Measurements from ENCODE around the gene SETD4.

The SETD4 gene

DNA sequence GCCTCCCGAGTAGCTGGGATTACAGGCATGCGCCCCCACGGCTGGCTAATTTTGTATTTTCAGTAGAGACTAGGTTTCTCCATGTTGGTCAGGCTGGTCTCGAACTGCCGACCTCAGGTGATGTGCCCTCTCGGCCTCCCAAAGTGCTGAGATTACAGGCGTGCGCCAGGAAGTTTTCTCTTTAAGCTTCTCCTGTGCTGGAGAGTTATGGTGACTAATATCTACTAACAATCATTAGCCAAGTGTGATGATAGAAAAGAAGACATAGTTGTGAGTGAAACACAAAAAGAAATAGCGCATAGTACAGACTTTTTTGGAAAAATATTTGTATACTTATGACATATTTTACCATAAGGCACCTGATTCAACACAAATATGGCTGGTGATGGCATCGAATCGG, 56.5 kb downstream of the SETD4 start:
- no peak for DNase-seq

DNA sequence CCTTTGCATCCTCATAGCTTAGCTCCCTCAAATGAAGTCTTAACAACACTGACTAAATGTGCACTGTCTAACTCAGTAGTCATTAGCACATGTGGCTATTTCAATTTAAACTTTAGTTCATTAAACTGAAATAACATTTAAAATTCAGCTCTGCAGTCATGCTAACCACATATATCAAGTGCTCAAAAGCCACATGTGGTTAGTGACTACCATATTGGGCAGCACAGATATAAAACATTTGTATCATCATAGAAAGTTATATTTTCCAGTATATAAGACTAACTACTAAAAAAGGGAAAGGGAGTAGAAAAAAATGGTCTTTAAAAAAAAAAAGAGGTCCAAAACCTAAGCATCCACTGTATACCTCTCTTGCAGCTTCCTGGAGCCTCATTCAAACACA, 64.1 kb downstream of the SETD4 start:
- no peak for DNase-seq

DNA sequence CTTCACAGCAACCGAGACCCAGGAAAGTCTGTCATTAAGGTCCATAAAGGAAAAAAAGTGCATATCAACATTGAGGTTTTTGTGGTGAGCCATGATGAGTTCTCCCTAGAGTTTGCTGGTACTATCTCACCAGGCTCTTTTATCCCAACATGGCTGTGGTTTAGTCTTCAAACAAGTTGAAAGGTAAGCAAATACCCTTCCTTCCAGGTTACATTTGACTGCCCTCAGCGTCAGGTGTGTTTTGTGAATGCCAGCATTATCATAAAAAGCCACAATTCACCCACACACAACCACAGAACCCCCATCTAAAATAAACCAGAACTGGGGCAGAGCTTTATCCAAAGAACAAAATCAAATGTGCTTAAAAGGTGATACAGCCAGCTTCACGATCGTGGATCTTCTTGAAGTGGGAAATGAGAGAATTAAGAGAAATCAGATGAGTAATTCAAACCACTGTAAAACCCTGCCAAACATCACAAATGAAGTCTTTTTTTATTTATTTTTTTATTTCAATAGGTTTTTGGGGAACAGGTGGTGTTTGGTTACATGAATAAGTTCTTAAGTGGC, 64.7 kb downstream of the SETD4 start:
- DNase-seq = peak; percentile 90

DNA sequence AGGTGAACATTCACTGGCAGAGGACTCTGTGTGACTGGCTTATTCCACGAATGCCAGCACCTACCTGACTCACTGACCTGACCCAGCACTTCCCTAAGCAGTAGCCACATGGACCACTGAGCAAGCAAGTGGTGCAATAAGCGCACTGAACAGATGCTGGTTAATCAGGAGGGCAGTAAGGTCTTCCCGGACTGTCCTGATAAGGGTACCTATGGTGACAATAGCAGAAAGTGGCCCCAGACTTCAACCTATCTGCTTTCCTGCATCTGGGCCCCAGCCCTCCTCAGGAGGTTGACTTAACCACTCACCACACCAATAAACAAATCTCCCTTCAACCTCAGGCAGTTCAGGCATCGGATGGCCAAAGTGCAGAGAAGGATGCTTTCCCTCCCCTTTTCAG, 65.7 kb downstream of the SETD4 start:
- DNase-seq = no peak

DNA sequence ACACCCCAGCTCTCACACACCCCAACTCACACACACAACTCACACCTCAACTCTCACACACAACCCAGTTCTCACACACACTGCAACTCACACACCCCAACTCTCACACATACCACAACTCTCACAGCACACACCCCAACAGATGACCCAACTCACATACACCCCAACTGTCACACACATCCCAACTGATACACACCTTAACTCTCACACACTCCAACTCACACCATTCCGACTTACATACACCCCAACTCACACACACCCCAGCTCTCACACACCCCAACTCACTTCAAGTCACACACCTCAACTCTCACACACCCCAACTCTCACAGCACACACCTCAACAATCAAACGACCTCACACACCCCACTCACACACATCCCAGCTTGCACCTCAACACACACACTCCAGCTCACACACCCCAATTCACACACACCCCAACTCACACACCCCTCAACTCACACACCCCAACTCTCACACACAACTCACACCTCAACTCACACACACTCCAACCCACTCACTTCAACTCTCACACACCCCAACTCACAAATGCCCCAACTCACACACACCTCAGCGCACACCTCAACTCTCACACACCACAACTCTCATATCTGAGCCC, 66.3 kb downstream of the SETD4 start:
- DNase-seq = no peak

DNA sequence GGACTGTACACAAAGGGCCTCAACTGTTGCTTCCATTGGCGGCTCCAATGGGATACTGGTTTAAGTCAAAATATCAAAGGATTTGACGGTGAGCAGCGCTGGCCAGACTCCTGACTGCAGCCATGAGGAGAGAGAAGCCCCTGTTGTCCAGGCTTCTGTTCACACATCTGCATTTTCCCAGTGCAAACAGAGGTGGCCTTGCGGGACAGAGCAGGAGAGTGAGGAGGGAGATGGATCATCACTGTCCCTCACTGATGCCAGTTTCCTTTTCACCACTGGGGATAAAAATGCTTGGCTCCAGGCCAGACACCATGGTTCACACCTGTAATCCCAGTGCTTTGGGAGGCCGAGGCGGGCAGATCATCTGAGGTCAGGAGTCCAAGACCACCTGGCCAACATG, 69.2 kb downstream of the SETD4 start:
- DNase-seq = no peak

DNA sequence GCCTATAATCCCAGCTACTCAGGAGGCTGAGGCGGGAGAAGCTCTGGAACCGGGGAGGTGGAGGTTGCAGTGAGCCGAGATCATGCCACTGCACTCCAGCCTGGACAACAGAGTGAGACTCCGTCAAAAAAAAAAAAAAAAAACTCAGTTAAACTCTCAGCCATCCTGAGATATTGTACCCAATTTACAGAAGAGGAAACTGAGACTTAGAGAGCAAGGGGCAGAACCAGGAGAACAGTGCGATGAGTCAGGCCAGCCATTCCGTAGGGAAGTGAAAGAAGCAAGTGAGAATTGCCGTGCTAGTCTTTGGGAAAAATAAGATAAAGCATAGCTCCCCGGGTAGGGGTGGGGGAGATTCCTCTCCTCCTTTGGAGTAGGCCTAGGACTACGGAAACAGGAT, 69.7 kb downstream of the SETD4 start:
- no peak for DNase-seq

DNA sequence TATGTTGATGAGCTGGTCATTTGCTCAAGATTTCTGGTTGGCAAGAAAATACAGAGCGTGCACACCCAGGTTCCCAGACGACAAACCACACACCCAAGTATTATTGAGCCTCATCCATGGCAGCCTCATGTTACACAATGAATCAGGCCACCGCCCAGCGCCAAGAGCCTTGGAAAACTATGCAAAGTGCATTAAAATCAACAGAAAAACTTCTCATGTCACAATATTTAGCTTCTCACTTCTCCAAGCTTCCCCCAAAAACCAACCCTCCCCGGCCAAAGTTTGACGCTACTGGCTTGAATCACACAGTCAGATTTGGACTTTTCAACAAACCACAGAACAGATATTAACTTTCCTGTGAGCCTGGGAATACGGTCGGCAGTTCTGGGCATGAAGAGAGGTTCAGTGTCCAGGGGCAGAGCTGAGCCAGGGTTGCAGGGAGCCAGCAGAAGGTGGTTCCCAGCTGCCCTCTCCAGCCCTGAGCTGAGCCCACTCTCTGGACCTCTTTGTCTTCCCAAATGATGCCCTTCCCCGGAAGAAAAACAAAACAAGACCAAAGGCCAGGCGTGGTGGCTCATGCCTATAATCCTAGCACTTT, 71.1 kb downstream of the SETD4 start:
- DNase-seq = no peak

DNA sequence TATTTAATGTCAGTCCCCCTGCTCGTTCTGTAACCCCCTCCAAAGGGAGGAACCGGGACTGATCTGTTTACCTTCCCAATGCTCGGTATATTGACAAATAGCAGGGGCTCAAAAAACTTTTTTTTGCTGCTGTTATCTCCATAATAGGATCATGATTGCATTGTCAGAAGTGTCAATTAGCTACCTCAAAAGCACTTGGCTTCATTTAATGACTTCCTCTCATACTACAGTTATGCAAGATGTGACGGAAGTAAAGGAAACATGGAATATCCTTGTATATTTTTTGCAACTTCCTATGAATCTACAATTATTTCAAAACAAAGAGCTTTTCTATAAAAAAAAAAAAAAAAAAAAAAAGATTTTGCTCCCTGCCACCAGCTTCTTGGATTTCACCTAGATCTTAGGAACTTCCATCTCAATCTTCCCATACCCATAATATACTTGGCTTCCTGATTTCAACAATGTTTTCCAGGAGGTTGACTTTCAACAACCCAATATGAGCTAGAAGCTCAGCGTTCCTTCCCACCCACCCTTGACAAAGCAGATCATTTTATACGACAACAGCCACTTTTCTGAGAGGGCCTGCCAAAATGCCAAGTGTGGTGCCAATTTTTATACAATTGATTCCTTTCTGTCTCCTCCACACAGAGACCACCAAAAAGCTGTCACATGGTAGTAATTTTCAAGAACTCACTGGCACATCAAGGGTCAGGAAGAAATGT, 71.7 kb downstream of the SETD4 start:
- no peak for DNase-seq

DNA sequence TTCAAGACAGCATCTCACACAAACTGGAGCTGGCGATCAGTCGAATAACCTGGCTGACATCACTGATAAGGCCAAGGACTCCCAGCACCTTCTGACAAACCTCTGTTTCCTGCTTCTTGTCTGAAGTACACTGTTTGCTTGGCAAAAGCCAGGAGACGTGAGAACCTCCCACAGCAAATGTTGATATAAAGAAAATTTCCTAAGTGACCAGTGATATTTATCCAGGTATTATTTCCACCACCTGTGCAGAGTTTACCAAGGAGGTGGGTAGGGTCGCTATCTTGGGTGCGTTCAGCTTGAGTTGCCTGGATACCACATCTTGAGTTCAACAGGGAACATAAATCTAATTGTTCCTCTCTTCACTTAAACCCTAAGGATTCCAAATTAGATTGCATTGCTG, 72.9 kb downstream of the SETD4 start:
- no peak for DNase-seq

DNA sequence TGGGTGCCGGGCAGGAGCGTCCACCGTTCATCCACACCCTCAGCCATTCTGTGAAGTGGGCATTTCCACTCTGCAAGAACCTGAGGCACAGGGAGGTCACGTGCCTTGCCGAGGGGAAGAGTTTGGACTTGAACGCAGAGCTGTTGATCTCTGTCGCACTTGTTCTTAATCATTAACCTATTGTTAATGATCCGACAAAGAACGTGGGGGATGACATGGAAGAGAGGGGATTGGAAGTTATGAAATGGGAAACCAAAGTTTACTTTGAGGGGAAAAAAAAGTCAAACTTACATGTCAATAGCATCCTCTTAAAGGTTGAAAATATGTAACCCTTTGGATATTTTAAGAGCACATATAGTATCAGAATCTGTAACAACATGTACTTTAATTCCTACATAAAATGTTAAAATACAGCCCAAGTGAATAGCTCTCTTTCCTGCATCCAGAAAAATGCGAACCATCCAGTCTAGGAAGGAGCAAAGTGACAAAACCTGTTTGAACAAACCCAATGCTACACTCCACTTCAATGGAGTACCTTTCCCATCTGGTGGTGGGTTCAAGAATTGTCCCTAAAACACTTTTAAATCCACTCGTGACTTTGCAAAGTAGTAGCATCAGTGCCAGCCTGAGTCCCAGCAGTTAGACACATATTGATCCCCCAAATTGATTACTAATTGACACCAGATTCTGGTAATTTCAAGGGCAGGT, 75.5 kb downstream of the SETD4 start:
- no peak for DNase-seq

All from NCI-H2029 treated with DMSO at 0.1 percent for 48 hours (cell line).